ENCODE data around the gene EAF2. TPM values are rescaled to one million over a fixed set of nuclear protein-coding genes. Genes with fewer than 3 reads are reported as not detected.

The EAF2 gene
- total RNA-seq, 1 donor, result 1.4 TPM

DNA sequence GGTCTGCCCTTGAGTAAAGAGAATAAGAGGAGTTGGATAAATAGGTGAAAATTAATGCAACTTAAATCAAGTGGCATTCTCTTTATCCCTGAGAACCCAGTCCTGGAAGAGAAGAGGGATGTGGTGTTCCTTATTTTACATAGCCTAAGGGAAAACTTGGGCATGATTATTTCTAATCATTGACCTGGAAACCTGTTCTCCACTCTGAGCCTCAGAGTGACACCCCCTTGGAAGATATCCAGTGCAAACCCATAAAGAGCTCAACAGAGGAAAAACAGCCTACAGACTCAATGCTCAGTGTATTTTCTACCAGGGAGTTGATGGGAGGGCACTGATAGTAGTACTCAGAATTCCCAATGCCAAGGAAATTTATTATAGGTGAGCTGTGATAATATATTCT, 81.2 kb downstream of the EAF2 start:
- H3K36me3 ChIP-seq (ENCODE audit: insufficient read depth, low read length), result no peaks in the 10 kb centered on the region
- H3K79me2 ChIP-seq (ENCODE audit: insufficient read depth, low read length), result no peaks in the 10 kb centered on the region
- no peaks in the 10 kb centered on the region for H3K9me3 ChIP-seq (ENCODE audit: low read depth, low read length)
- no peak overlapping the region for H3K27ac ChIP-seq (ENCODE audit: low read depth, low read length)
- no peak for DNase-seq (ENCODE audit: insufficient read length, low spot score, missing footprints)
- no peaks in the 10 kb centered on the region for H4K20me1 ChIP-seq (ENCODE audit: insufficient read depth, low read length)
- no peak overlapping the region for H3K4me3 ChIP-seq (ENCODE audit: insufficient read depth, low read length)
- TF ChIP-seq, protein P1, sequence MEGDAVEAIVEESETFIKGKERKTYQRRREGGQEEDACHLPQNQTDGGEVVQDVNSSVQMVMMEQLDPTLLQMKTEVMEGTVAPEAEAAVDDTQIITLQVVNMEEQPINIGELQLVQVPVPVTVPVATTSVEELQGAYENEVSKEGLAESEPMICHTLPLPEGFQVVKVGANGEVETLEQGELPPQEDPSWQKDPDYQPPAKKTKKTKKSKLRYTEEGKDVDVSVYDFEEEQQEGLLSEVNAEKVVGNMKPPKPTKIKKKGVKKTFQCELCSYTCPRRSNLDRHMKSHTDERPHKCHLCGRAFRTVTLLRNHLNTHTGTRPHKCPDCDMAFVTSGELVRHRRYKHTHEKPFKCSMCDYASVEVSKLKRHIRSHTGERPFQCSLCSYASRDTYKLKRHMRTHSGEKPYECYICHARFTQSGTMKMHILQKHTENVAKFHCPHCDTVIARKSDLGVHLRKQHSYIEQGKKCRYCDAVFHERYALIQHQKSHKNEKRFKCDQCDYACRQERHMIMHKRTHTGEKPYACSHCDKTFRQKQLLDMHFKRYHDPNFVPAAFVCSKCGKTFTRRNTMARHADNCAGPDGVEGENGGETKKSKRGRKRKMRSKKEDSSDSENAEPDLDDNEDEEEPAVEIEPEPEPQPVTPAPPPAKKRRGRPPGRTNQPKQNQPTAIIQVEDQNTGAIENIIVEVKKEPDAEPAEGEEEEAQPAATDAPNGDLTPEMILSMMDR (IDR thresholded peaks at IDR 0.05; ENCODE audit: extremely low read depth, low read depth, low read length), result no peak
- H3K27me3 ChIP-seq (ENCODE audit: insufficient read depth, low read length), result no peaks in the 10 kb centered on the region
- no peaks in the 10 kb centered on the region for H3K4me1 ChIP-seq (ENCODE audit: insufficient read depth, low read length)
- no peak overlapping the region for H2AFZ ChIP-seq (ENCODE audit: low read length)
- no peak overlapping the region for H3K4me2 ChIP-seq (ENCODE audit: insufficient read depth, low read length)

DNA sequence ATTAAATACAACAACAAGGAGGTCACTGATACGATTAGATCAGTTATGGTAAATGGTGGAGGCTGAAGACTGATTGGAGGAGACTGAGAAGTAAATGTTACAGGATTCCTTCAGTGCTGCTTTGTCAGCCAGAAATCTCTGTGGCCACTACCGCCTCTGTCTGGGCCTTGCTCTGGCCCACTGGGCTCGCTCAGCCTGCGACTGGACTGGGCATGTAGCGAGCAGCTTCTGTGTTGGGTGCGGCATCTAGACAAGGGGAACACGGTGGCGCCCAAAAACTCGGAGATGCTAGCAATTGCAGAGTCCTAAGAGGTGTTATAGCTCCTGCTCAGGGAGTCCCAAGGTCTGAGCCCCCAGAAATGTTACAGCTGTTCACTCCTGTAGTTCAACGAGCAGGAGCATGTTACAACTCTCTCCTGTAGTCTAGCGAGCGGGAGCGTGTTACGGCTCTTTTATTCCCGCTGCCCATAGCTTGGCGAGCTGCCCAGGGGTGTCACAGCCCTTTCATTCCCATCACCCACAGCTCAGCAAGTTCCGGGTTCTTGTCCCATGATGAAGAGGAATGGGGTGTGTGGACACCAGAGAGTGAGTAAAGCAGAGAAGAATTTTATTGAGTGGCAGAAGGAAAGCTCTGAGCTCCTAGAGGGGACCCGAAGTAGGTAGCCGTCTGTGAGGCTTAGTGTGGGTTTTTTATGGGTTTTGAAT, 83.9 kb downstream of the EAF2 start:
- DNase-seq (ENCODE audit: insufficient read length, low spot score, missing footprints), result no peak
- no peaks in the 10 kb centered on the region for H3K27me3 ChIP-seq (ENCODE audit: insufficient read depth, low read length)
- H3K9me3 ChIP-seq (ENCODE audit: low read depth, low read length), result no peaks in the 10 kb centered on the region
- TF ChIP-seq, protein P1 (IDR thresholded peaks at IDR 0.05; ENCODE audit: extremely low read depth, low read depth, low read length), result no peak
- H4K20me1 ChIP-seq (ENCODE audit: insufficient read depth, low read length), result no peaks in the 10 kb centered on the region
- H3K27ac ChIP-seq (ENCODE audit: low read depth, low read length), result no peak overlapping the region
- H3K4me1 ChIP-seq (ENCODE audit: insufficient read depth, low read length), result no peaks in the 10 kb centered on the region
- no peaks in the 10 kb centered on the region for H3K79me2 ChIP-seq (ENCODE audit: insufficient read depth, low read length)
- H3K4me2 ChIP-seq (ENCODE audit: insufficient read depth, low read length), result no peak overlapping the region
- H3K36me3 ChIP-seq (ENCODE audit: insufficient read depth, low read length), result no peaks in the 10 kb centered on the region
- no peak overlapping the region for H3K4me3 ChIP-seq (ENCODE audit: insufficient read depth, low read length)
- no peak overlapping the region for H2AFZ ChIP-seq (ENCODE audit: low read length)

DNA sequence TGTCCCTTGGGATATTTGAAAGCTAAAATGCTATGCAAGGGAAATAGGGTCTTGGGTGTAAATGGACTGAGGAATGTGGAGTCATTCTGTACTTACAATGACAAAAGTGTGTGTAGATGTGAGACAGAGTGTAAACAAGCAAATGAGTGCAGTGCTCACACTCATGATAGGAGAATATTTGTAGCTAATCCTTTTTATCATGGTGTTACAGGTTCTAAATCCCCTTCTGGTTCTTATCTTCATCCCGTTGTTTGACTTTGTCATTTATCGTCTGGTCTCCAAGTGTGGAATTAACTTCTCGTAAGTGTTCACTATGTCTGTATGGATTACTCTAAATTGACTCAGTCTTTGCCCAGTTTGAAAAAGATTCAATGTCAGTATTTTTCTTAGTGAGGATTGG, 89.7 kb downstream of the EAF2 start:
- H3K36me3 ChIP-seq (ENCODE audit: insufficient read depth, low read length), result no peaks in the 10 kb centered on the region

DNA sequence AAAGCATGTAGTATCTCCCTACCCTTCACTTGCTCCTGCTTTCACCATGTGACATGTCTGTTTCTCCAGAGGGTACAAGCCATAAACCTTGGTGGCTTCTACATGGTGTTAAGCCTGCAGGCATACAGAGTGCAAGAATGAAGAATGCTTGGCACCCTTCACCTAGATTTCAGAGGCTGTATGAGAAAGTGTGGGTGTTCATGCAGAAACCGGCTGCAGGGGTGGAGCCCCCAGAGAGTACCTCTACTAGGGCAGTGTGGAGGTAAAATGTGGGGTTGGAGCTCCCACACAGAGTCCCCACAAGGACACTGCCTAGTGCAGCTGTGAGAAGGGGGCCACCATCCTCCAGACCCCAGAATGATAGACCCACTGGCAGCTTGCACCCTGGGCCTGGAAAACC, 91.4 kb downstream of the EAF2 start:
- no peaks in the 10 kb centered on the region for H3K79me2 ChIP-seq (ENCODE audit: insufficient read depth, low read length)

More for the DNA sequence above, 89.7 kb downstream of the EAF2 start:
- no peak overlapping the region for H3K4me2 ChIP-seq (ENCODE audit: insufficient read depth, low read length)
- H3K79me2 ChIP-seq (ENCODE audit: insufficient read depth, low read length), result no peaks in the 10 kb centered on the region
- TF ChIP-seq, protein P1 (IDR thresholded peaks at IDR 0.05; ENCODE audit: extremely low read depth, low read depth, low read length), result no peak
- no peak overlapping the region for H3K4me3 ChIP-seq (ENCODE audit: insufficient read depth, low read length)
- H3K27ac ChIP-seq (ENCODE audit: low read depth, low read length), result no peak overlapping the region
- H3K27me3 ChIP-seq (ENCODE audit: insufficient read depth, low read length), result no peaks in the 10 kb centered on the region
- DNase-seq (ENCODE audit: insufficient read length, low spot score, missing footprints), result no peak
- H2AFZ ChIP-seq (ENCODE audit: low read length), result no peak overlapping the region
- H4K20me1 ChIP-seq (ENCODE audit: insufficient read depth, low read length), result no peaks in the 10 kb centered on the region
- no peaks in the 10 kb centered on the region for H3K4me1 ChIP-seq (ENCODE audit: insufficient read depth, low read length)
- no peaks in the 10 kb centered on the region for H3K9me3 ChIP-seq (ENCODE audit: low read depth, low read length)

More for the DNA sequence above, 91.4 kb downstream of the EAF2 start:
- no peaks in the 10 kb centered on the region for H3K36me3 ChIP-seq (ENCODE audit: insufficient read depth, low read length)
- H3K27ac ChIP-seq (ENCODE audit: low read depth, low read length), result no peak overlapping the region
- H3K27me3 ChIP-seq (ENCODE audit: insufficient read depth, low read length), result no peaks in the 10 kb centered on the region
- H4K20me1 ChIP-seq (ENCODE audit: insufficient read depth, low read length), result no peaks in the 10 kb centered on the region
- no peak overlapping the region for H3K4me3 ChIP-seq (ENCODE audit: insufficient read depth, low read length)
- DNase-seq (ENCODE audit: insufficient read length, low spot score, missing footprints), result no peak
- no peak overlapping the region for H2AFZ ChIP-seq (ENCODE audit: low read length)
- TF ChIP-seq, protein P1 (IDR thresholded peaks at IDR 0.05; ENCODE audit: extremely low read depth, low read depth, low read length), result no peak
- H3K4me2 ChIP-seq (ENCODE audit: insufficient read depth, low read length), result no peak overlapping the region
- no peaks in the 10 kb centered on the region for H3K4me1 ChIP-seq (ENCODE audit: insufficient read depth, low read length)
- no peaks in the 10 kb centered on the region for H3K9me3 ChIP-seq (ENCODE audit: low read depth, low read length)

Other genes with a start within 250 kb of the EAF2 start
- not detected in 2 replicates for gene FBXO40, start 241.8 kb upstream of the EAF2 start, total RNA-seq
- gene HCLS1, start 174.3 kb upstream of the EAF2 start, total RNA-seq, result 2.9 and 4.1 TPM in 2 replicates
- gene GOLGB1, start 85.5 kb upstream of the EAF2 start, total RNA-seq, result 62.2 and 70.6 TPM in 2 replicates
- 15.9 and 16.2 TPM in 2 replicates for gene IQCB1, start 149 bp upstream of the EAF2 start, total RNA-seq
- gene SLC15A2, start 59.2 kb downstream of the EAF2 start, total RNA-seq, result under 0.01 and 0.29 TPM in 2 replicates
- gene ILDR1, start 187.0 kb downstream of the EAF2 start, total RNA-seq, result not detected in 2 replicates
- gene CD86, start 220.2 kb downstream of the EAF2 start, total RNA-seq, result 0.29 TPM in 1 of 2 replicates, not detected in the other